Progenitor cell of endocrine pancreas (in vitro differentiated cells): ENCODE results near the gene LSM6. TPM values are rescaled to one million over a fixed set of nuclear protein-coding genes. Genes with fewer than 3 reads are reported as not detected.

Experiments used
- DNase-seq: peaks from one replicate; pipeline ENCODE4 v3.0.0; 2021; ENCODE audit warnings: low spot score; ENCODE audit not compliant: unreplicated experiment
- H3K27ac Mint-ChIP-seq: 2 replicates; pipeline ENCODE4 v1.8.0; 2021; ENCODE audit warnings: mild to moderate bottlenecking, moderate library complexity, mixed read lengths
- H3K27me3 Mint-ChIP-seq: 2 replicates; pipeline ENCODE4 v1.8.0; 2021; ENCODE audit warnings: mixed read lengths
- H3K36me3 Mint-ChIP-seq: 2 replicates; pipeline ENCODE4 v1.8.0; 2022; ENCODE audit warnings: mixed read lengths; ENCODE audit not compliant: insufficient read depth
- H3K4me1 Mint-ChIP-seq: 2 replicates; pipeline ENCODE4 v1.8.0; 2021; ENCODE audit warnings: low read depth, mixed read lengths
- H3K4me3 Mint-ChIP-seq: 2 replicates; pipeline ENCODE4 v1.8.0; 2021; ENCODE audit warnings: low read depth, mild to moderate bottlenecking, moderate library complexity, mixed read lengths
- H3K9me3 Mint-ChIP-seq: 2 replicates; pipeline ENCODE4 v1.8.0; 2021; ENCODE audit warnings: low read depth, mixed read lengths
- total RNA-seq: library from RNA; stranded (reverse); gene quantifications from 2 replicates; pipeline ENCODE4 v1.2.1, GENCODE V29; 2021
- TF ChIP-seq, protein P1 (sequence below): fragments of 200-600 bp; sonication (generic); IDR thresholded peaks from one replicate; pipeline ENCODE4 v1.5.0; 2021; ENCODE audit warnings: antibody characterized with exemption, mild to moderate bottlenecking; ENCODE audit not compliant: unreplicated experiment

Gene LSM6
- total RNA-seq, 1 donor from 2014 or later = 52.6 TPM

DNA sequence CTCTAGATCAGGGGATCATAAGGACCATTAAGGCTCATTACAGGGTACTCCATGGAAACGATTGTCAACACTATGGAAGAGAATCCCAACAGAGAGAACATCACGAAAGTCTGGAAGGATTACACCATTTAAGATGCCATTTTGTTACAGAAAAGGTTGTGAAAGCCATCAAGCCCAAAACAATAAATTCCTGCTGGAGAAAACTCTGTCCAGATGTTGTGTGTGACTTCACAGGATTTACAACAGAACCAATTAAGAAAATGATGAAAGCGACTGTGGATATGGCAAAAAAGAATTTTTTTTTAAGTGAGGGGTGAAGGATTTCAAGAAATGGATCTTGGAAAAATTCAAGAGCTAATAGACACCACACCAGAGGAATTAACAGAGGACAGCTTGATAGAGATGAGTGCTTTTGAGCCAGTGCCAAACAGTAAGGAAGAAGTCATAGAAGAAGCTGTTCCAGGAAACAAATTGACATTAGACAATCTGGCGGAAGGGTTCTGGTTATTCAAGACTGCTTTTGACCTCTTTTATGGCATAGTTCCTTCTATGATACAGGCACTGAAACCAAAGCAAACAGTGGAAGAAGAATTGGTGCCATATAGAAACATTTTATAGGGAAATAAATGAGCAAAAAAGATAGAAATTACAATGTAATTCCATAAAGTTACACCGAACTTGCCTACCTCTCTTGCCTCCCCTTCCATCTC is 17.3 kb upstream of the LSM6 start:
- H3K9me3 Mint-ChIP-seq = peaks cover 5% of the 10 kb centered on the region
- TF ChIP-seq, protein P1, sequence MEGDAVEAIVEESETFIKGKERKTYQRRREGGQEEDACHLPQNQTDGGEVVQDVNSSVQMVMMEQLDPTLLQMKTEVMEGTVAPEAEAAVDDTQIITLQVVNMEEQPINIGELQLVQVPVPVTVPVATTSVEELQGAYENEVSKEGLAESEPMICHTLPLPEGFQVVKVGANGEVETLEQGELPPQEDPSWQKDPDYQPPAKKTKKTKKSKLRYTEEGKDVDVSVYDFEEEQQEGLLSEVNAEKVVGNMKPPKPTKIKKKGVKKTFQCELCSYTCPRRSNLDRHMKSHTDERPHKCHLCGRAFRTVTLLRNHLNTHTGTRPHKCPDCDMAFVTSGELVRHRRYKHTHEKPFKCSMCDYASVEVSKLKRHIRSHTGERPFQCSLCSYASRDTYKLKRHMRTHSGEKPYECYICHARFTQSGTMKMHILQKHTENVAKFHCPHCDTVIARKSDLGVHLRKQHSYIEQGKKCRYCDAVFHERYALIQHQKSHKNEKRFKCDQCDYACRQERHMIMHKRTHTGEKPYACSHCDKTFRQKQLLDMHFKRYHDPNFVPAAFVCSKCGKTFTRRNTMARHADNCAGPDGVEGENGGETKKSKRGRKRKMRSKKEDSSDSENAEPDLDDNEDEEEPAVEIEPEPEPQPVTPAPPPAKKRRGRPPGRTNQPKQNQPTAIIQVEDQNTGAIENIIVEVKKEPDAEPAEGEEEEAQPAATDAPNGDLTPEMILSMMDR = no peak
- H3K27me3 Mint-ChIP-seq = no peaks in the 10 kb centered on the region
- no peak for DNase-seq
- H3K4me3 Mint-ChIP-seq = no peak overlapping the region
- peaks cover 19% of the 10 kb centered on the region for H3K4me1 Mint-ChIP-seq
- no peak overlapping the region for H3K27ac Mint-ChIP-seq
- no peaks in the 10 kb centered on the region for H3K36me3 Mint-ChIP-seq

DNA sequence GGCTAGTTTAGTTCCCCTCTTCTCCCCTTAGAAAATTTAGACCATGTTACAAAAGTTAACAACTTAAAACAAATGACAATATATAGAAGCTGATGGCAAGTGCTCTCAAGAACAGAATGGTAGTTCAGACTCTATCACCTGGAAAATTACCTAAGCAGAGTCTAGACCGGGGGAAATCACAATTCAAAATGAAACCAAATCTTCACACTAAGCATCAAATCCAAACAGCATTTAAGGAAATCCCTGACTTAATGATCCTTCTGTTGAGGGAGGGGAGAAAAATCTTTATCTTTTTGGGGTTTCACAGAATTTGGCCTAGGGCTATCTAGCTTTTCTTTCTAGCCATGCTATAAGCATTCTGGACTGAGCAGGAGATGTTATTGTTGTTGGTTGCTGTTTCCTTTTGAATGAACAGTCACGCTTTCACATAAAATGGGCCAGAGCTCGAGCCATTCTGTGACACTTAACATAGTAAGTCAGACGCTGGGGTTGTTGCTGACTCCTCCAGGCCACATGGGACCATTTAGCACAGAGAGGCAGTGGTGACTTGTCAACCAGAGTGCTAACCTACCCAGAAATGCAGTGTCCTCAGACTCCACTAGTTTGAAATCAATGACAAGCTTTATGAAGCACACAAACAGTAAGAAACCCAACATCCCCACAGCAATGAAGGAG is 16.0 kb upstream of the LSM6 start:
- H3K27ac Mint-ChIP-seq = no peak overlapping the region
- H3K9me3 Mint-ChIP-seq = peaks cover 5% of the 10 kb centered on the region
- H3K36me3 Mint-ChIP-seq = no peaks in the 10 kb centered on the region
- TF ChIP-seq, protein P1 = no peak
- peaks cover 6% of the 10 kb centered on the region for H3K4me1 Mint-ChIP-seq
- DNase-seq = no peak
- no peak overlapping the region for H3K4me3 Mint-ChIP-seq
- H3K27me3 Mint-ChIP-seq = no peaks in the 10 kb centered on the region

DNA sequence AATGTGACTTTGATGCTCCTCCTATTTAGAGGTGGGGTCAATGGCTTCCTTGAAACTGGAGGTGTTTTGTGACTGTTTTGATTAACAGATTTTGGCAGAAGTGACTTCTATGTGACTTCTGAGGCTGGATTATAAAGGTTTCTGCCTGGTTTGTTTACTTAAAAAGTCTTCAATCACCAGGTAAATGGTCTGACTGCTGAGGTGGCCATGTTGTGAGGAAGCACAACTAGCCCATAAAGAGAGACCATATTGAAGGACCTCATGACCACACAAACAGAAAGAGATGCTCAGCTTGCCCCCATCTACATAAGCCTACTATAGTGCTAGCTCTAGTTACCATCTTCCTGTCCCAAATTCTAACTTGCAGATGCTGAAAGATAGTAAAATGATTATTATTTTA is 14.3 kb upstream of the LSM6 start:
- H3K27ac Mint-ChIP-seq = no peak overlapping the region
- no peaks in the 10 kb centered on the region for H3K27me3 Mint-ChIP-seq
- no peak overlapping the region for H3K4me3 Mint-ChIP-seq
- no peak for DNase-seq
- H3K4me1 Mint-ChIP-seq = no peaks in the 10 kb centered on the region
- peaks cover 5% of the 10 kb centered on the region for H3K9me3 Mint-ChIP-seq
- no peaks in the 10 kb centered on the region for H3K36me3 Mint-ChIP-seq
- TF ChIP-seq, protein P1 = no peak

DNA sequence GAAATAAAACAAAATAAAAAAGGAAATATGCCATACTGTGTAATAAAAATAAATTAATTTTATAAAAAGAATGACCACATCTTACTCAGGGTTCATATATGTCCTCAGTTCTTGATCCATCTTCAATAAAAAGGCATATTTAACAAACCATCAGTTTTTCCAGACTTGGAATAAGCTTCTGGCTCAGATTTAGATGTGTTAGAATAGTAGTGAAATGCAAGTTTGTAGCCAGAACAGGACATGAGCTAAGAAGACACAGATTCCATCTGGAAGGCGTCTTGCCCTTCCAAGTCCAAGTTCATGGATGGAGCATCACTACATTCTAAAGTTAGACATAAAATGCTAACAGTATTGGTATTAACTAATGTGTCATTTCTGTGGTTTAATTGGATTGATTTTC is 10.3 kb upstream of the LSM6 start:
- DNase-seq = no peak
- H3K27me3 Mint-ChIP-seq = no peaks in the 10 kb centered on the region
- TF ChIP-seq, protein P1 = no peak
- H3K9me3 Mint-ChIP-seq = peaks cover 5% of the 10 kb centered on the region
- no peak overlapping the region for H3K27ac Mint-ChIP-seq
- H3K4me3 Mint-ChIP-seq = no peak overlapping the region
- no peaks in the 10 kb centered on the region for H3K4me1 Mint-ChIP-seq
- no peaks in the 10 kb centered on the region for H3K36me3 Mint-ChIP-seq

DNA sequence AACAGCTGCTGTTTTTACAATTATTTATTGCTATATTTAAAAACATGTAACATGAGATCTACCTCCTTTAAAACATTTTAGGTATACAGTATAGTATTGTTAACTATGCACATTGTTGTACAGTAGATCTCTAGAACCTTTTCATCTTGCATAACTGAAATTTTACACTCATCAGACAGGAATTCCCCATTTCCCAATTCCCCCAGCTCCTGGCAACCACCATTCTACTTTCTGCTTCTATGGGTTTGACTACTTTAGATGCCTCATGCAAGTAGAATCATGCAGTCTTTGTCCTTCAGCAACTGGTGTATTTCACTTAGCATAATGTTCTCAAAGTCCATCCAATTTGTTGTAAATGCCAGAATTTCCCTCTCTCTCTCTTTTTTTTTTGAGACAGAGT is 9.7 kb upstream of the LSM6 start:
- DNase-seq = no peak
- no peak overlapping the region for H3K4me3 Mint-ChIP-seq
- TF ChIP-seq, protein P1 = no peak
- no peaks in the 10 kb centered on the region for H3K27me3 Mint-ChIP-seq
- no peaks in the 10 kb centered on the region for H3K4me1 Mint-ChIP-seq
- H3K9me3 Mint-ChIP-seq = peaks cover 4% of the 10 kb centered on the region
- no peak overlapping the region for H3K27ac Mint-ChIP-seq
- H3K36me3 Mint-ChIP-seq = no peaks in the 10 kb centered on the region
